Liver (tissue), 9 donors: ENCODE results near the gene FOXO6. TPM values are rescaled to one million over a fixed set of nuclear protein-coding genes. Genes with fewer than 3 reads are reported as not detected.

Experiments used
- DNase-seq: peaks from one replicate; pipeline ENCODE4 v3.0.0-alpha.2; 2017; ENCODE audit warnings: low spot score
- H3K27ac ChIP-seq, 2 donors: one replicate each; pipeline ENCODE4 v1.7.0; 2013; ENCODE audit warnings: inconsistent platforms in 2 of 2, low read length in 2 of 2, control low read depth in 1 of 2, low read depth in 1 of 2, mild to moderate bottlenecking in 1 of 2
- H3K27me3 ChIP-seq, 4 donors: one replicate each; pipeline versions ENCODE4 v1.6.1 to v1.7.0; 2013; ENCODE audit warnings: low read length in 3 of 4, inconsistent platforms in 1 of 4, mild to moderate bottlenecking in 1 of 4, moderate library complexity in 1 of 4; ENCODE audit not compliant: control insufficient read depth in 4 of 4, insufficient read depth in 4 of 4
- H3K36me3 ChIP-seq, 4 donors: one replicate each; pipeline versions ENCODE4 v1.6.1 to v1.7.0; 2013; ENCODE audit warnings: low read length in 3 of 4, mild to moderate bottlenecking in 3 of 4, low read depth in 1 of 4, moderate library complexity in 1 of 4; ENCODE audit not compliant: control insufficient read depth in 4 of 4, insufficient read depth in 3 of 4
- H3K4me1 ChIP-seq, 4 donors: one replicate each; pipeline versions ENCODE4 v1.6.1 to v1.7.0; 2013; ENCODE audit warnings: low read length in 3 of 4, mild to moderate bottlenecking in 3 of 4, moderate library complexity in 1 of 4; ENCODE audit not compliant: control insufficient read depth in 4 of 4, insufficient read depth in 4 of 4
- H3K4me3 ChIP-seq, 3 donors: one replicate each; pipeline versions ENCODE4 v1.6.1 to v1.7.0; 2013; ENCODE audit warnings: low read length in 3 of 3, control low read depth in 1 of 3, low read depth in 1 of 3, mild to moderate bottlenecking in 1 of 3
- H3K9ac ChIP-seq, 2 donors: one replicate each; pipeline ENCODE4 v1.7.0; 2013; ENCODE audit warnings: low read length in 2 of 2, mild to moderate bottlenecking in 2 of 2, moderate library complexity in 2 of 2, control low read depth in 1 of 2, low read depth in 1 of 2
- H3K9me3 ChIP-seq, 4 donors: one replicate each; pipeline versions ENCODE4 v1.6.1 to v1.7.0; 2013; ENCODE audit warnings: low read length in 3 of 4; ENCODE audit not compliant: control insufficient read depth in 4 of 4
- ATF3 ChIP-seq: IDR thresholded peaks from 2 replicates; pipeline ENCODE4 v1.6.1; 2016; ENCODE audit warnings: antibody characterized with exemption
- CTCF ChIP-seq: fragments of 150-350 bp; IDR thresholded peaks from 2 replicates; pipeline ENCODE4 v1.5.1; 2017; ENCODE audit warnings: improper control_type of control experiment, low read depth, low read length; ENCODE audit not compliant: missing input control
- EGR1 ChIP-seq, 2 donors: IDR thresholded peaks; 2 replicates each; pipeline ENCODE4 v1.6.1; 2016 to 2018; ENCODE audit warnings: antibody characterized with exemption in 2 of 2, low read depth in 2 of 2
- FOXA1 ChIP-seq: IDR thresholded peaks from 2 replicates; pipeline ENCODE4 v1.6.1; 2016; ENCODE audit warnings: antibody characterized with exemption
- FOXA2 ChIP-seq: IDR thresholded peaks from 2 replicates; pipeline ENCODE4 v1.6.1; 2016; ENCODE audit warnings: antibody characterized with exemption
- GABPA ChIP-seq, 2 donors: IDR thresholded peaks in 1 of 2; conservative IDR thresholded peaks in 1 of 2; 2 replicates each; pipeline ENCODE4 v1.6.1; 2016; ENCODE audit warnings: antibody characterized with exemption in 2 of 2, mild to moderate bottlenecking in 1 of 2, moderate library complexity in 1 of 2
- HNF4A ChIP-seq, 2 donors: conservative IDR thresholded peaks; 2 replicates each; pipeline ENCODE4 v1.6.1; 2016; ENCODE audit warnings: antibody characterized with exemption in 2 of 2, mild to moderate bottlenecking in 2 of 2
- HNF4G ChIP-seq: IDR thresholded peaks from 2 replicates; pipeline ENCODE4 v1.6.1; 2016; ENCODE audit warnings: antibody characterized with exemption
- JUND ChIP-seq, 2 donors: IDR thresholded peaks; 2 replicates each; pipeline ENCODE4 v1.6.1; 2016; ENCODE audit warnings: antibody characterized with exemption in 2 of 2
- MAX ChIP-seq: IDR thresholded peaks from 2 replicates; pipeline ENCODE4 v1.6.1; 2016; ENCODE audit warnings: antibody characterized with exemption
- NR2F2 ChIP-seq: IDR thresholded peaks from 2 replicates; pipeline ENCODE4 v1.6.1; 2016; ENCODE audit warnings: antibody characterized with exemption
- RAD21 ChIP-seq, 2 donors: IDR thresholded peaks; 2 replicates each; pipeline ENCODE4 v1.6.1; 2016; ENCODE audit warnings: antibody characterized with exemption in 2 of 2, mild to moderate bottlenecking in 2 of 2
- REST ChIP-seq: IDR thresholded peaks from 2 replicates; pipeline ENCODE4 v1.6.1; 2016; ENCODE audit warnings: antibody characterized with exemption, mild to moderate bottlenecking
- RXRA ChIP-seq, 2 donors: IDR thresholded peaks; 2 replicates each; pipeline ENCODE4 v1.6.1; 2017 to 2018; ENCODE audit warnings: antibody characterized with exemption in 2 of 2, mild to moderate bottlenecking in 1 of 2
- SP1 ChIP-seq: IDR thresholded peaks from 2 replicates; pipeline ENCODE4 v1.6.1; 2018; ENCODE audit warnings: antibody characterized with exemption, mild to moderate bottlenecking
- TAF1 ChIP-seq: conservative IDR thresholded peaks from 2 replicates; pipeline ENCODE4 v1.6.1; 2016; ENCODE audit warnings: antibody characterized with exemption, mild to moderate bottlenecking
- YY1 ChIP-seq: IDR thresholded peaks from 2 replicates; pipeline ENCODE4 v1.6.1; 2016; ENCODE audit warnings: antibody characterized with exemption, mild to moderate bottlenecking
- ZBTB33 ChIP-seq: IDR thresholded peaks from 2 replicates; pipeline ENCODE4 v1.6.1; 2016; ENCODE audit warnings: antibody characterized with exemption
- WGBS: extraction: QIAGEN DNeasy Blood & Tissue Kit; methylation state at CpG from one replicate; pipeline ENCODE4 v1.1.7; 2013; 5-methylcytosine and 5-hydroxymethylcytosine counted together
- polyA plus RNA-seq, 2 donors: library from polyadenylated mRNA; stranded (reverse) in 1 of 2; unstranded in 1 of 2; fragments of 200-250 nt in 1 of 2; fragments of >200 nt in 1 of 2; fragmentation: Nextera tagmentation in 1 of 2; extraction: Ambion mirVana in 1 of 2; gene quantifications; one replicate each; pipeline versions ENCODE4 v1.2.1 to v1.2.3, GENCODE V29; 2013 to 2015
- total RNA-seq, 2 donors: library from RNA; depleted of rRNA; stranded (reverse); fragments of >200 nt; gene quantifications; one replicate each; pipeline ENCODE4 v1.2.3, GENCODE V29; 2014
- donor health status: healthy.
- donor health status: healthy.
- donor health status: healthy.
- donor health status: healthy.
- donor health status: healthy.

Gene FOXO6
- total and polyA plus RNA-seq, 4 donors: 0.02 to 0.09 (median 0.08) TPM; not detected in 1

- no peak overlapping the region for H3K9ac ChIP-seq
- WGBS: 78% methylated on average over 7 of the region's 7 CpGs
- no peaks in the 10 kb centered on the region for H3K4me1 ChIP-seq
- TF ChIP-seq CTCF (peak; percentile 30), NR2F2 (no peak), RAD21 (IDR thresholded peaks at IDR 0.05) (peak in 1 of 2 donors; percentile 63)
- DNase-seq: no peak
- H3K9me3 ChIP-seq: no peaks in the 10 kb centered on the region
- no peak overlapping the region for H3K27ac ChIP-seq
- no peaks in the 10 kb centered on the region for H3K36me3 ChIP-seq
- no peak overlapping the region for H3K4me3 ChIP-seq
- H3K27me3 ChIP-seq: no peaks in the 10 kb centered on the region
These were observed 47.5 kb upstream of the FOXO6 start for GRCh38 chr1:41313661-41314131.

GRCh38 chr1:41314376-41315145, 46.7 kb upstream of the FOXO6 start:
- no peaks in the 10 kb centered on the region for H3K4me1 ChIP-seq
- H3K27ac ChIP-seq: no peak overlapping the region
- no peaks in the 10 kb centered on the region for H3K36me3 ChIP-seq
- no peak overlapping the region for H3K9ac ChIP-seq
- WGBS: 52% methylated on average over 11 of the region's 11 CpGs
- TF ChIP-seq FOXA1: no peak
- TF ChIP-seq ZBTB33: no peak
- TF ChIP-seq GABPA (IDR thresholded peaks at IDR 0.05 in 1 of 2, conservative IDR thresholded peaks at IDR 0.05 in 1 of 2): no peak
- TF ChIP-seq REST: no peak
- no peak for TF ChIP-seq RAD21 (IDR thresholded peaks at IDR 0.05)
- TF ChIP-seq CTCF: no peak
- no peak for TF ChIP-seq EGR1 (IDR thresholded peaks at IDR 0.05; ENCODE audit: low read depth in 2 of 2)
- no peak for TF ChIP-seq ATF3
- TF ChIP-seq SP1: no peak
- TF ChIP-seq TAF1: no peak
- TF ChIP-seq MAX: no peak
- no peak for TF ChIP-seq YY1
- no peak for TF ChIP-seq FOXA2
- TF ChIP-seq HNF4A (conservative IDR thresholded peaks at IDR 0.05): no peak
- TF ChIP-seq JUND (IDR thresholded peaks at IDR 0.05): no peak
- no peak for TF ChIP-seq NR2F2
- no peak for TF ChIP-seq HNF4G
- no peak for TF ChIP-seq RXRA (IDR thresholded peaks at IDR 0.05)
- H3K27me3 ChIP-seq: no peaks in the 10 kb centered on the region
- no peaks in the 10 kb centered on the region for H3K9me3 ChIP-seq
- DNase-seq: no peak
- H3K4me3 ChIP-seq: no peak overlapping the region
